SW480 (cell line): ENCODE results near the gene CERS5.
"Not testable (repeated sequence)": the region's sequence is repeated elsewhere in the genome, so short reads cannot be mapped to it uniquely, and the experiment has no call there.

Experiments used
- DNase-seq: peaks from one replicate; pipeline ENCODE4 v3.0.0-alpha.2; 2016; ENCODE audit warnings: low spot score

The CERS5 gene

DNA sequence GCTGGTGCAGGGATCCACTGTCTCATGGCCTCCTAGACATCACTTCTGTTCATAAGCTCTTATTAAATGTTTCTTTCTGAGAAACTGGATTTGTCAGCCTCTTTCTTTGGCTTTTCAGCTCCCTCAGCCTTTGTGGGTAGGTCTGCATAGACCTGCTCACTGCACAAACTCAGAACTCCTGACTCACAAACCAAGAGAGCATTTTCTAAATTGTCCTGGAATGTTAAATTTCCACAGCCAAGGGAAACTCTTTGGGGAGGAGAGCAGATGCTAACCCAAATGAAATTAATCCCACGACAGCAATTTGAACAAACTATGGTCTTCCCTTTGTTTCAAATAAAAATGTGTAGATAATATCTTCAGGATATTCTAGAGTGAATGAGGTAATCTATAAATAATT is 19.5 kb upstream of the CERS5 start:
- no peak for DNase-seq

GRCh38 chr12:50185970-50186663 is 18.9 kb upstream of the CERS5 start:
- DNase-seq, result no peak

- DNase-seq, result no peak
Observed at GRCh38 chr12:50185301-50185895, 18.2 kb upstream of the CERS5 start.

DNA sequence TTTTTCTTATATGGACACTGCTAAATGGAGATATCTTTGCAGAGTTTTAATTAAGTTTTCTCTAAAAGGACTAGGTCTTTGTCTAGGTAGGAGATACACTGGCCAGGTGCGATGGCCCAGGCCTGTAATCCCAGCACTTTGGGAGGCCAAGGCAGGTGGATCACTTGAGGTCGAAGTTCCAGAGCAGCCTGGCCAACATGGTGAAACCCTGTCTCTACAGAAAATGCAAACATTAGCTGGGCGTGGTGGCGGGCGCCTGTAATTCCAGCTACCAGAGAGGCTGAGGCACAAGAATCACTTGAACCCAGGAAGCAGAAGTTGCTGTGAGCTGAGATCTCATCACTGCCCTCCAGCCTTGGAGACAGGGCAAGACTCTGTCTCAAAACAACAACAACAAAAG is 17.1 kb upstream of the CERS5 start:
- DNase-seq, result no peak

DNA sequence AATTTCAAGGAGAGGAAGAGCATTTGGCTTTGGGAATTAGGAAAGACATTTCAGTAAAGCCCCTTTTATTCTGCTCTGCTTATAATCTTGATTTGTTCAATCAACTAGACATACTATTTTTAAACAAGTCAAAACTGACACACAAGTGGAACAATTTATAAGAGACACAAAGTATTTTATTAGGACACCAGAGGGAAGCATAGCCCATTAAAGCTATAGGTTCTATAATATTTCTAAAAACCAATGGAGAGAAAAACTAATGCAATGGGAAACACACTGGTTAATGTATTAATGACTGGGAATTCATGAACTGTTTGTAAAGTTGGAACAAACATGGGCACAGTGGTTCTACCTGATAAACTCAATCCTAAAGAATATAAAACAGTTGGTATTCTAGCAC is 15.3 kb upstream of the CERS5 start:
- no peak for DNase-seq

DNA sequence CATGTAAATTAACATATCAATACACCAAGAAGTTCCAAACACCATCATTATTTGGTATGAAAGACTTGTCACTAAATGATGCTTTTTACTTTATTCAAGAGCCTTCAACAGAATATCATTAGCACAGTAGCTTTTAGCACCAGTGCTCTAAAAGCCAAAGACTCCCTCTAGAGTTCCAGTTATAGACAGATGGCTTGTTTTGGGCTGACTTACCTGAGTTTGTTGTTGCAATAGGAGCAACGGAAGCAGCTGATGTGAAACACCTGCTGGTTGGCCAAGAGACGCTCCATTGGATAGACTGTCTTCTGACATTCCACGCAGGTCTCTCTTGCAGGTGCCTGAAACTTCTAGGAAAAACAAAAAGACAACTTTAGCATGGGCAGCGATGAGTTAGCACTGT is 14.5 kb upstream of the CERS5 start:
- DNase-seq, result no peak

GRCh38 chr12:50175716-50176026 is 8.5 kb upstream of the CERS5 start:
- no peak for DNase-seq

GRCh38 chr12:50174971-50175715 is 8.0 kb upstream of the CERS5 start:
- peak; percentile 53 for DNase-seq

- DNase-seq, result peak; percentile 17
Observed at GRCh38 chr12:50166799-50167048, 445 bp downstream of the CERS5 start.

DNA sequence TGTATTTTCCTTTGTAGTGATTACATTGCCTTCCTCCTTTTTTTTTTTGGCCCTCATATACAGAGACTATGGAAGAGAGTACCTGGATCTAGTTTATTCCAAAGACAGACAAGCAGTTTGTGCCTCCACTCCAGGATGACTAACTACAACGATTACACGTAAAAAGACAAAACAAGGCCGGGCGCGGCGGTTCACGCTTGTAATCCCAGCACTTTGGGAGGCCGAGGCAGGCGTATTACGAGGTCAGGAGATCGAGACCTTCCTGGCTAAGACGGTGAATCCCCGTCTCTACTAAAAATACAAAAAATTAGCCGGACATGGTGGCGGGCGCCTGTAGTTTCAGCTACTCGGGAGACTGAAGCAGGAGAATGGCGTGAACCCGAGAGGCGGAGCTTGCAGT is 2.2 kb downstream of the CERS5 start:
- DNase-seq, result no peak

DNA sequence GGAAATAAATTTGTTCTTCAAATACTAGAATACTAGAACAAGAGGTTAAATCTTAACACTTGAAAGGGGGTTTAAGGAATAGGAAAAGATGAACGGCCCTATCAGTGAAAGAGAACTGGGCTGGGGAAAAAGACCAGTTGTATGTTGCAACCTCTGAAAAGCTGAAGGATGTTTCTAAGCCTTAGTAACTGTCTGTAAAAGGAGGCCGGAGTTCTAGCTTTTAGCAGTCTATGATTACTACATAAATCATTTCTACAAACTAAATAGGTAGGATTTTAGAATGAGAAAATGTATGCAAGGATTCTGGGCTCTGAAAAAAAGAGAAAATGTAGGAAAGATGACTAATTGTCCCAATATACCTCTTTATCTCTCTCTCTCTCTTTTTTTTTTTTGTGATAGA is 4.9 kb downstream of the CERS5 start:
- no peak for DNase-seq

- no peak for DNase-seq
Observed at GRCh38 chr12:50160643-50161042, 6.5 kb downstream of the CERS5 start.

DNA sequence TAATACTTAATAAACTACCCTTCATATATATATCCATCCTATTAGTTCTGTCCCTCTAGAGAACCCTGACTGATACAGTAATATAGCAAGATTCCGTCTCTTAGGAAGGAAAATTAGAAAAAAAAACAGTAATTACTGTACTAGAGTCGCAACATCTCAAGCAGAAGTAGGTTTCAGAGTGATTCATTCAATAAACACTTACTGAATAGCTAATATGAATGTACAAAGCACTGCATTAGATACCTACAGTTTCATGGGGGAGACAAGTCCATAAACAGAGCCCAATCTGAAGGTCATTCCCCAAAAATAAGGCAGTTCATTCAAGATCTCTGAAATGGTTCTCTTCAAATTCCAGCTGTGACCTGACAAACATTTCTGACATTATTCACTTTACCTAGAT is 9.9 kb downstream of the CERS5 start:
- no peak for DNase-seq

- no peak for DNase-seq
Observed at GRCh38 chr12:50156641-50157040, 10.5 kb downstream of the CERS5 start.

DNA sequence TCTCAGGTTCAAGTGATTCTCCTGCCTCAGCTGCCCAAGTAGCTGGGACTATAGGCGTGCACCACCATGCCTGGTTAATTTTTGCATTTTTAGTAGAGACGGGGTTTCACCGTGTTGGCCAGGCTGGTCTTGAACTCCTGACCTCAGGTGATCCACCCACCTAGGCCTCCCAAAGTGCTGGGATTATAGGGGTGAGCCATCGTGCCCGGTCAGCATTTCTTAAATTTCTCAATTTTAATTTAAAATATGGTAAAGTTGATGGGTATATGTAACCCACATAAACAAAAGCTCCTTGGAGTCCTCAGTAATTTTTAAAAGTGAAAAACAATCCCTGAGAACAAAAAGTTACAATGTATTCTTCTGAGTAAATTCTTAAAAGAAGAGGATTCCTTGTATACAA is 12.2 kb downstream of the CERS5 start:
- not testable (repeated sequence) for DNase-seq

- no peak for DNase-seq
Observed at GRCh38 chr12:50151047-50151687, 16.0 kb downstream of the CERS5 start.

DNA sequence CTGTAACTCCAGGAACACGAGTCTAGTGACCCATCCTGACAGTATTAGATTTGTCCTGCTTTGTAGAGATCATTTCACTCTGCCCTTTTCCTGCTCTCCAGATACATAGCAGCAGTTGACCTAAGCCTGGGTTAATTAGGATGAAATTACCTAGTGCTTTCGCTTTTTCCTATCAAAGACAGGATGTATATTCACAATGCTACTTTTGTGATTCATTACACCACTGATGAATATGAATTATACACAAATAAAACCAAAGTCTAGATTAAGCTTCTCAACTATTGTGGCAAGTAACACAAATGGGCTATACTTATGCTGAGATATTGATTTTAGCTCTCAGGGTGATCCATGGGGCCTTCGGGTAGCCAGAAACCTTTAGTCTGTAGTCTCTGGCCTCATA is 17.9 kb downstream of the CERS5 start:
- DNase-seq, result no peak

DNA sequence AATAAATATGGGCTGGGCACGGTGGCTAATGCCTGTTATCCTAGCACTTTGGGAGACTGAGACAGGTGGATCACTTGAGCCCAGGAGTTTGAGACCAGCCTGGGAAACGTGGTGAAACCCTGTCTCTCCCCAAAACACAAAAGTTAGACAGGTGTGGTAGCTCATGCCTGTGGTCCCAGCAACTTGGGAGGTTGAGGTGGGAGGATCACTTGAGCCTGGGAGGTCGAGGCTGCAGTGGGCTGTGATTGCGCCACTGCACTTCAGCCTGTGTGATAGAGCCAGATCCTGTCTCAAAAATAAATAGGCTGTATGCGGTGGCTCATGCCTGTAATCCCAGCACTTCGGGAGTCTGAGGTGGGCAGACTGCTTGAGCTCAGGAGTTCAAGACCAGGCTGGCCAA is 19.2 kb downstream of the CERS5 start:
- DNase-seq, result not testable (repeated sequence)

GRCh38 chr12:50147281-50147680 is 19.9 kb downstream of the CERS5 start:
- no peak for DNase-seq

- no peak for DNase-seq
Observed at GRCh38 chr12:50145439-50145838, 21.7 kb downstream of the CERS5 start.

GRCh38 chr12:50142993-50143392 is 24.2 kb downstream of the CERS5 start:
- no peak for DNase-seq

GRCh38 chr12:50132505-50133135 is 34.5 kb downstream of the CERS5 start:
- DNase-seq, result no peak

GRCh38 chr12:50129290-50129689 is 37.9 kb downstream of the CERS5 start:
- no peak for DNase-seq
